Colonic mucosa (tissue), 4 donors: ENCODE results near the gene HSPB1. TPM values are rescaled to one million over a fixed set of nuclear protein-coding genes. Genes with fewer than 3 reads are reported as not detected.
"Not testable (repeated sequence)": the region's sequence is repeated elsewhere in the genome, so short reads cannot be mapped to it uniquely, and the experiment has no call there.

Experiments
- DNase-seq: peaks from one replicate; pipeline ENCODE4 v3.0.0-alpha.2; 2020
- H3K27ac ChIP-seq: fragments of 200-600 bp; one replicate; pipeline ENCODE4 v1.8.0; 2021
- H3K27me3 ChIP-seq: fragments of 200-600 bp; one replicate; pipeline ENCODE4 v1.8.0; 2021
- H3K36me3 ChIP-seq: fragments of 200-600 bp; one replicate; pipeline ENCODE4 v1.8.0; 2021
- H3K4me1 ChIP-seq: fragments of 200-600 bp; one replicate; pipeline ENCODE4 v1.8.0; 2021; ENCODE audit warnings: mild to moderate bottlenecking
- H3K4me3 ChIP-seq: fragments of 200-600 bp; one replicate; pipeline ENCODE4 v1.8.0; 2021
- H3K9ac ChIP-seq, 2 donors: one replicate each; pipeline ENCODE4 v1.7.0; 2013; ENCODE audit warnings: control low read depth in 2 of 2, low read depth in 2 of 2, low read length in 2 of 2
- H3K9me3 ChIP-seq: fragments of 200-600 bp; one replicate; pipeline ENCODE4 v1.8.0; 2021
- CTCF ChIP-seq: fragments of 200-600 bp; IDR thresholded peaks from one replicate; pipeline ENCODE4 v1.8.0; 2022; ENCODE audit warnings: antibody characterized with exemption, mild to moderate bottlenecking
- intact Hi-C: fragments of 100-400 bp; cut with DNase I; formaldehyde crosslinking; loops from one replicate; pipeline ENCODE4 v1.14.1; 2022
- total RNA-seq, 2 donors: library from RNA; stranded (reverse); fragmentation: NEBNext Ultra II Directional in 1 of 2; extraction: Animal tissue kit (Norgen Biotek cat#: 25700) in 1 of 2; gene quantifications; one replicate each; pipeline ENCODE4 v1.2.1, GENCODE V29; 2021
- donor health status: healthy.
- donor health status: DM: no; HTN: no; CAD: no.
- donor health status: DM: no; HTN: no; CAD: no.

The HSPB1 gene
- total RNA-seq, 2 donors from 2014 or later, result 539 to 844 TPM

GRCh38 chr7:76333511-76334101, 31.1 kb downstream of the HSPB1 start:
- Histone ChIP-seq H3K4me3 (no peak overlapping the region), H3K9me3 (no peaks in the 10 kb centered on the region), H3K4me1 (peaks cover 7% of the 10 kb centered on the region), H3K9ac (peak overlapping the region in 1 of 2 donors; percentile 37), H3K27ac (no peak overlapping the region), H3K27me3 (no peaks in the 10 kb centered on the region), H3K36me3 (no peaks in the 10 kb centered on the region)
- intact Hi-C loops, result no loop called here
- TF ChIP-seq CTCF, result no peak
- no peak for DNase-seq

- DNase-seq, result no peak
- Histone ChIP-seq H3K36me3 (no peaks in the 10 kb centered on the region), H3K27ac (no peak overlapping the region)
These were observed 32.0 kb downstream of the HSPB1 start for GRCh38 chr7:76334320-76334967.

GRCh38 chr7:76335417-76335816, 32.9 kb downstream of the HSPB1 start:
- H3K27me3 ChIP-seq, H3K4me3 ChIP-seq, H3K9me3 ChIP-seq, H3K27ac ChIP-seq, H3K36me3 ChIP-seq, DNase-seq, H3K9ac ChIP-seq, H3K4me1 ChIP-seq, intact Hi-C loops: not testable (repeated sequence)

More at GRCh38 chr7:76334320-76334967, 32.0 kb downstream of the HSPB1 start:
- H3K27me3 ChIP-seq, result no peaks in the 10 kb centered on the region
- H3K9me3 ChIP-seq, result no peaks in the 10 kb centered on the region
- intact Hi-C loops, result no loop called here
- peaks cover 7% of the 10 kb centered on the region for H3K4me1 ChIP-seq
- TF ChIP-seq CTCF, result no peak
- no peak overlapping the region for H3K9ac ChIP-seq
- no peak overlapping the region for H3K4me3 ChIP-seq

- Histone ChIP-seq H3K9ac (no peak overlapping the region), H3K4me3 (no peak overlapping the region), H3K9me3 (no peaks in the 10 kb centered on the region), H3K36me3 (no peaks in the 10 kb centered on the region), H3K27me3 (no peaks in the 10 kb centered on the region), H3K4me1 (peaks cover 7% of the 10 kb centered on the region), H3K27ac (no peak overlapping the region)
- intact Hi-C loops, result no loop called here
- TF ChIP-seq CTCF, result no peak
- DNase-seq, result no peak
These were observed 33.6 kb downstream of the HSPB1 start for GRCh38 chr7:76336094-76336493.

- intact Hi-C loops, result no loop called here
- H3K4me1 ChIP-seq, result peaks cover 5% of the 10 kb centered on the region
- H3K36me3 ChIP-seq, result no peaks in the 10 kb centered on the region
- TF ChIP-seq CTCF, result no peak
- no peak for DNase-seq
- no peak overlapping the region for H3K27ac ChIP-seq
- H3K4me3 ChIP-seq, result no peak overlapping the region
- no peaks in the 10 kb centered on the region for H3K27me3 ChIP-seq
- H3K9ac ChIP-seq, result no peak overlapping the region
- H3K9me3 ChIP-seq, result no peaks in the 10 kb centered on the region
These were observed 34.7 kb downstream of the HSPB1 start for GRCh38 chr7:76337147-76337546.
